NCI-H526 (cell line): ENCODE measurements around the gene GPT2.

Experiments
- DNase-seq, 2 experiments: peaks; one replicate each; lab custom pipeline; 2025; lab: John Stamatoyannopoulos, UW

Gene GPT2

GRCh38 chr16:46883690-46884512, at the start of gene GPT2:
Gene GPT2, plus strand, starts transcription at chr16:46884362. Its CDS starts 354 bp downstream, at chr16:46884716.
- DNase-seq: peak; percentile 85 to 97

- no peak for DNase-seq
Measured at GRCh38 chr16:46836534-46837530, 47.3 kb upstream of the GPT2 start.

GRCh38 chr16:46839986-46840443, 44.1 kb upstream of the GPT2 start:
- DNase-seq: no peak

- DNase-seq: no peak
Measured at GRCh38 chr16:46842192-46842895, 41.8 kb upstream of the GPT2 start.

GRCh38 chr16:46843898-46844642, 40.1 kb upstream of the GPT2 start:
- DNase-seq: no peak

GRCh38 chr16:46844771-46845170, 39.4 kb upstream of the GPT2 start:
- no peak for DNase-seq

GRCh38 chr16:46845952-46846351, 38.2 kb upstream of the GPT2 start:
- DNase-seq: no peak

- DNase-seq: no peak
Measured at GRCh38 chr16:46848768-46849764, 35.1 kb upstream of the GPT2 start.

- peak in 1 of 2 experiments; percentile 10 for DNase-seq
Measured at GRCh38 chr16:46850619-46851555, 33.3 kb upstream of the GPT2 start.

GRCh38 chr16:46852130-46852529, 32.0 kb upstream of the GPT2 start:
- DNase-seq: no peak

- peak in 1 of 2 experiments; percentile 72 for DNase-seq
Measured at GRCh38 chr16:46853713-46854443, 30.3 kb upstream of the GPT2 start.

- no peak for DNase-seq
Measured at GRCh38 chr16:46854846-46855245, 29.3 kb upstream of the GPT2 start.

GRCh38 chr16:46855389-46855788, 28.8 kb upstream of the GPT2 start:
- DNase-seq: no peak

GRCh38 chr16:46857368-46857945, 26.7 kb upstream of the GPT2 start:
- DNase-seq: peak in 1 of 2 experiments; percentile 9

GRCh38 chr16:46858151-46858550, 26.0 kb upstream of the GPT2 start:
- DNase-seq: no peak

- DNase-seq: no peak
Measured at GRCh38 chr16:46859719-46860152, 24.4 kb upstream of the GPT2 start.
